ENCODE results near the gene HNRNPUL1. TPM values are rescaled to one million over a fixed set of nuclear protein-coding genes. Genes with fewer than 3 reads are reported as not detected.

The HNRNPUL1 gene
- polyA plus RNA-seq, 1 experiment: 35.4 TPM

GRCh38 chr19:41219924-41220567, 44.1 kb upstream of the HNRNPUL1 start:
- DNase-seq (ENCODE audit: low read depth): no peak
- Histone ChIP-seq H3K27me3 (ENCODE audit: control insufficient read depth, insufficient read depth, low read length) (no peaks in the 10 kb centered on the region), H3K36me3 (ENCODE audit: control insufficient read depth, insufficient read depth, low read length) (peaks cover 22% of the 10 kb centered on the region), H3K4me3 (ENCODE audit: low read depth, low read length) (peak overlapping the region; percentile 83)
- ChIA-PET CTCF (interaction anchor here (1.6 to 2.0 kb wide), 3 partner anchors 14 to 88 kb away, joined by 5 to 10 read pairs (median 8); no protein-coding TSS in a partner anchor), POLR2A (interaction anchor here (0.6 kb wide), 1 partner anchor 32 kb away, joined by 4 read pairs; no protein-coding TSS in a partner anchor)
- TF ChIP-seq CTCF (IDR thresholded peaks at IDR 0.05; ENCODE audit: insufficient read depth, low read depth, low read length): no peak

GRCh38 chr19:41220811-41221210, 43.4 kb upstream of the HNRNPUL1 start:
- DNase-seq (ENCODE audit: low read depth): no peak
- peaks cover 25% of the 10 kb centered on the region for H3K36me3 ChIP-seq (ENCODE audit: control insufficient read depth, insufficient read depth, low read length)
- peak overlapping the region; percentile 83 for H3K4me3 ChIP-seq (ENCODE audit: low read depth, low read length)
- POLR2A ChIA-PET: interaction anchor here (0.6 kb wide), 1 partner anchor 31 kb away, joined by 4 read pairs; no protein-coding TSS in a partner anchor
- H3K27me3 ChIP-seq (ENCODE audit: control insufficient read depth, insufficient read depth, low read length): no peaks in the 10 kb centered on the region
- TF ChIP-seq CTCF (IDR thresholded peaks at IDR 0.05; ENCODE audit: insufficient read depth, low read depth, low read length): no peak
- CTCF ChIA-PET: interaction anchor here (1.6 kb wide), 1 partner anchor 88 kb away, joined by 10 read pairs; no protein-coding TSS in a partner anchor

GRCh38 chr19:41221514-41222205, 42.5 kb upstream of the HNRNPUL1 start:
- DNase-seq (ENCODE audit: low read depth): no peak
- no peak for TF ChIP-seq CTCF (IDR thresholded peaks at IDR 0.05; ENCODE audit: insufficient read depth, low read depth, low read length)
- ChIA-PET POLR2A (no interaction called here), CTCF (interaction anchor here (0.9 to 1.6 kb wide), 2 partner anchors 17 to 87 kb away, joined by 4 to 10 read pairs; no protein-coding TSS in a partner anchor)
- H3K36me3 ChIP-seq (ENCODE audit: control insufficient read depth, insufficient read depth, low read length): peaks cover 26% of the 10 kb centered on the region
- H3K4me3 ChIP-seq (ENCODE audit: low read depth, low read length): peak overlapping the region; percentile 83
- H3K27me3 ChIP-seq (ENCODE audit: control insufficient read depth, insufficient read depth, low read length): no peaks in the 10 kb centered on the region

- CTCF ChIA-PET: interaction anchor here (0.9 kb wide), 1 partner anchor 18 kb away, joined by 4 read pairs; no protein-coding TSS in a partner anchor
- peaks cover 26% of the 10 kb centered on the region for H3K36me3 ChIP-seq (ENCODE audit: control insufficient read depth, insufficient read depth, low read length)
- POLR2A ChIA-PET: interaction anchor here (0.6 kb wide), 1 partner anchor 102 kb away, joined by 4 read pairs; no protein-coding TSS in a partner anchor
- no peak for TF ChIP-seq CTCF (IDR thresholded peaks at IDR 0.05; ENCODE audit: insufficient read depth, low read depth, low read length)
- no peak for DNase-seq (ENCODE audit: low read depth)
- no peaks in the 10 kb centered on the region for H3K27me3 ChIP-seq (ENCODE audit: control insufficient read depth, insufficient read depth, low read length)
- H3K4me3 ChIP-seq (ENCODE audit: low read depth, low read length): no peak overlapping the region
These were observed 41.9 kb upstream of the HNRNPUL1 start for GRCh38 chr19:41222240-41222639.

All from BJ (cell line).